Colonic mucosa (tissue), 4 donors: ENCODE data around the gene SELENOO. TPM values are rescaled to one million over a fixed set of nuclear protein-coding genes. Genes with fewer than 3 reads are reported as not detected.
"Not testable (repeated sequence)": the region's sequence is repeated elsewhere in the genome, so short reads cannot be mapped to it uniquely, and the experiment has no call there.

ENCODE experiments used
- DNase-seq: peaks from one replicate; pipeline ENCODE4 v3.0.0-alpha.2; 2020
- H3K27ac ChIP-seq: fragments of 200-600 bp; one replicate; pipeline ENCODE4 v1.8.0; 2021
- H3K27me3 ChIP-seq: fragments of 200-600 bp; one replicate; pipeline ENCODE4 v1.8.0; 2021
- H3K36me3 ChIP-seq: fragments of 200-600 bp; one replicate; pipeline ENCODE4 v1.8.0; 2021
- H3K4me1 ChIP-seq: fragments of 200-600 bp; one replicate; pipeline ENCODE4 v1.8.0; 2021; ENCODE audit warnings: mild to moderate bottlenecking
- H3K4me3 ChIP-seq: fragments of 200-600 bp; one replicate; pipeline ENCODE4 v1.8.0; 2021
- H3K9ac ChIP-seq, 2 donors: one replicate each; pipeline ENCODE4 v1.7.0; 2013; ENCODE audit warnings: control low read depth in 2 of 2, low read depth in 2 of 2, low read length in 2 of 2
- H3K9me3 ChIP-seq: fragments of 200-600 bp; one replicate; pipeline ENCODE4 v1.8.0; 2021
- intact Hi-C: fragments of 100-400 bp; cut with DNase I; formaldehyde crosslinking; loops from one replicate; pipeline ENCODE4 v1.14.1; 2022
- total RNA-seq, 2 donors: library from RNA; stranded (reverse); fragmentation: NEBNext Ultra II Directional in 1 of 2; extraction: Animal tissue kit (Norgen Biotek cat#: 25700) in 1 of 2; gene quantifications; one replicate each; pipeline ENCODE4 v1.2.1, GENCODE V29; 2021
- TF ChIP-seq, protein P1 (sequence below): fragments of 200-600 bp; IDR thresholded peaks from one replicate; pipeline ENCODE4 v1.8.0; 2022; ENCODE audit warnings: antibody characterized with exemption, mild to moderate bottlenecking
- donor health status: healthy.
- donor health status: DM: no; HTN: no; CAD: no.
- donor health status: DM: no; HTN: no; CAD: no.

SELENOO gene
- total RNA-seq, 2 donors from 2014 or later: 29.1 to 36.9 TPM

DNA sequence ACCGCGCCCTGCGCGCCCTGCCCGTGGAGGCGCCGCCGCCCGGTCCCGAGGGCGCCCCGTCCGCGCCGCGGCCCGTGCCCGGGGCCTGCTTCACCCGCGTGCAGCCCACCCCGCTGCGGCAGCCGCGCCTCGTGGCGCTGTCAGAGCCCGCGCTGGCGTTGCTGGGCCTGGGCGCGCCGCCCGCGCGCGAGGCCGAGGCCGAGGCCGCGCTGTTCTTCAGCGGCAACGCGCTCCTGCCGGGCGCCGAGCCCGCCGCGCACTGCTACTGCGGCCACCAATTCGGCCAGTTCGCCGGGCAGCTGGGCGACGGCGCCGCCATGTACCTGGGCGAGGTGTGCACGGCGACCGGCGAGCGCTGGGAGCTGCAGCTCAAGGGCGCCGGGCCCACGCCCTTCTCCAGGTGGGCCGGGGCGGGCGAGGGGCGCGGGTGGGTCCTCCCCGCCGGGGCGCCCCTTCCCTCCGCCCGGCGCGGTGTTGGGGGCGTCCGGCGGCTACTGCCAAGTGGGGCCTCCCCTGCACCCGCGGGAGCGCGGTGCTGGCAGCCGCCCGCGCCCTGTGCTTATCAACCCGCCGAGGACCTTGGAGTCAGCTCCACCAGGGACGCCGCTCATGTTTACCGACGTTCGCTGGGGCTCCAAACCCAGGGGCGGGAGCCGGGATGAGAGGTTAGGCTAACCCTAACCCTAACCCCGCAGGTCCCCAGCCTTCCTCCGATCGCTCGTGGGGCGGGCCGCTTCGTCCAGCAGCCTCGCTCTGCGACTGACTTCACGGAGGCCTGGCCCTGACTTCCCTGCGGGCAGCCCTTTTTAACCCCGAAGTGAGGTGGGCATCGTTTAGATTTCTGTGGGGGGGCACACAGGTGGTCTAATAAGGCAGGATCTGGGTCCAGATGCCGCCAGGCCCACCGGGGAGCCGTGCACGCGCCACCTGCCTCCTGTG is 649 bp downstream of the SELENOO start:
- H3K27ac ChIP-seq: no peak overlapping the region
- H3K27me3 ChIP-seq: no peaks in the 10 kb centered on the region
- H3K36me3 ChIP-seq: no peaks in the 10 kb centered on the region
- H3K9ac ChIP-seq: peak overlapping the region; percentile 82 to 83
- H3K9me3 ChIP-seq: no peaks in the 10 kb centered on the region
- TF ChIP-seq, protein P1, sequence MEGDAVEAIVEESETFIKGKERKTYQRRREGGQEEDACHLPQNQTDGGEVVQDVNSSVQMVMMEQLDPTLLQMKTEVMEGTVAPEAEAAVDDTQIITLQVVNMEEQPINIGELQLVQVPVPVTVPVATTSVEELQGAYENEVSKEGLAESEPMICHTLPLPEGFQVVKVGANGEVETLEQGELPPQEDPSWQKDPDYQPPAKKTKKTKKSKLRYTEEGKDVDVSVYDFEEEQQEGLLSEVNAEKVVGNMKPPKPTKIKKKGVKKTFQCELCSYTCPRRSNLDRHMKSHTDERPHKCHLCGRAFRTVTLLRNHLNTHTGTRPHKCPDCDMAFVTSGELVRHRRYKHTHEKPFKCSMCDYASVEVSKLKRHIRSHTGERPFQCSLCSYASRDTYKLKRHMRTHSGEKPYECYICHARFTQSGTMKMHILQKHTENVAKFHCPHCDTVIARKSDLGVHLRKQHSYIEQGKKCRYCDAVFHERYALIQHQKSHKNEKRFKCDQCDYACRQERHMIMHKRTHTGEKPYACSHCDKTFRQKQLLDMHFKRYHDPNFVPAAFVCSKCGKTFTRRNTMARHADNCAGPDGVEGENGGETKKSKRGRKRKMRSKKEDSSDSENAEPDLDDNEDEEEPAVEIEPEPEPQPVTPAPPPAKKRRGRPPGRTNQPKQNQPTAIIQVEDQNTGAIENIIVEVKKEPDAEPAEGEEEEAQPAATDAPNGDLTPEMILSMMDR: no peak
- peak overlapping the region; percentile 91 for H3K4me3 ChIP-seq
- H3K4me1 ChIP-seq: peaks cover 7% of the 10 kb centered on the region
- DNase-seq: peak; percentile 45
- intact Hi-C loops: no loop called here

GRCh38 chr22:50202130-50202666 is 1.4 kb downstream of the SELENOO start:
- Histone ChIP-seq H3K4me3 (peak overlapping the region; percentile 91), H3K4me1 (peaks cover 7% of the 10 kb centered on the region), H3K36me3 (no peaks in the 10 kb centered on the region), H3K9me3 (no peaks in the 10 kb centered on the region), H3K9ac (peak overlapping the region; percentile 82 to 83), H3K27ac (no peak overlapping the region), H3K27me3 (no peaks in the 10 kb centered on the region)
- intact Hi-C loops: no loop called here
- DNase-seq: no peak
- TF ChIP-seq, protein P1: no peak

DNA sequence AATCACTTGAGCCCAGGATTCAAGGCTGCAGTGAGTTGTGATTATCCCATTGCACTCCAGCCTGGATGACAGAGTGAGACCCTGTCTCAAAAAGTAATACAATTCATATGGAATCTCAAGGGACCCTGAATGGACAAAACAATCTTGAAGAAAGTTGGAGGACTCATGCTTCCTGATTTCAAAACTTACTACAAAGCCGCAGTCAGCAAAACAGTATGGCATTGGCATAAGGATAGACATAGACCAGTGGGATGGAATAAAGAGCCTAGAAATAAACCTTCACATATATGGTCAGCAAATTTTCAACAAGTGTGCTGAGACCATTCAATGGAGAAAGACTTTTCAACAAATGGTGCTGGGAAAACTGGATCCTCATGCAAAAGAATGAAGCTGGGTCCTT is 2.5 kb downstream of the SELENOO start:
- H3K4me1 ChIP-seq: peaks cover 7% of the 10 kb centered on the region
- TF ChIP-seq, protein P1: no peak
- H3K9ac ChIP-seq: no peak overlapping the region
- H3K27ac ChIP-seq: no peak overlapping the region
- no peak overlapping the region for H3K4me3 ChIP-seq
- no peak for DNase-seq
- H3K9me3 ChIP-seq: no peaks in the 10 kb centered on the region
- H3K27me3 ChIP-seq: no peaks in the 10 kb centered on the region
- intact Hi-C loops: no loop called here
- H3K36me3 ChIP-seq: no peaks in the 10 kb centered on the region

DNA sequence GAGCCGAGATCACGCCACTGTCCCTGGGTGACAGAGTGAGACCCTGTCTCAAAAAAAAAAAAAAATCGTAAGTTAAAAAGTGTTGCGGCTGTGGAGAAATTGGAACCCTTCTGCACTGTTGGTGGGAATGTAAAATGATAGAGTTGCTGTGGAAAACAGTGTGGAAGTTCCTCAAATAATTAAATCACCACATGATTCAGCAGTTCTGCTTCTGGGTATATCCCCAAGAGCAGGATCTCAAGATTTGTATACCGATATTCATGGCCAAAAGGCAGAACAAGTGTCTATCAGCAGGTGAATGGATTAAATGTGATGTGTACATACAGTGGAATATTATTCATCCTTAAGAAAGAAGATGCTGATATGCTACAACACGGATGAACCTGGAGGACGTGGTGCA is 3.8 kb downstream of the SELENOO start:
- Histone ChIP-seq H3K4me3 (no peak overlapping the region), H3K4me1 (peaks cover 7% of the 10 kb centered on the region), H3K9ac (no peak overlapping the region), H3K27ac (no peak overlapping the region), H3K36me3 (no peaks in the 10 kb centered on the region), H3K27me3 (no peaks in the 10 kb centered on the region), H3K9me3 (no peaks in the 10 kb centered on the region)
- intact Hi-C loops: no loop called here
- no peak for DNase-seq
- TF ChIP-seq, protein P1: no peak

GRCh38 chr22:50204998-50205397 is 4.2 kb downstream of the SELENOO start:
- H3K4me1 ChIP-seq, H3K27ac ChIP-seq, DNase-seq, H3K36me3 ChIP-seq, intact Hi-C loops, H3K9ac ChIP-seq, H3K4me3 ChIP-seq, H3K27me3 ChIP-seq, H3K9me3 ChIP-seq: not testable (repeated sequence)
